ENCODE data around the gene AKAP12.

AKAP12 gene

GRCh38 chr6:151239603-151240035 is at the start of gene AKAP12:
AKAP12 (plus strand) TSS chr6:151239967; CDS start chr6:151240563, 596 bp downstream.
- DNase-seq = no peak

- DNase-seq = no peak
Measured at GRCh38 chr6:151191527-151191926, 48.2 kb upstream of the AKAP12 start.

- DNase-seq = no peak
Measured at GRCh38 chr6:151196555-151196954, 43.2 kb upstream of the AKAP12 start.

- DNase-seq = no peak
Measured at GRCh38 chr6:151197556-151197955, 42.2 kb upstream of the AKAP12 start.

- no peak for DNase-seq
Measured at GRCh38 chr6:151199991-151200390, 39.8 kb upstream of the AKAP12 start.

- DNase-seq = no peak
Measured at GRCh38 chr6:151205721-151206600, 33.8 kb upstream of the AKAP12 start.

- DNase-seq = no peak
Measured at GRCh38 chr6:151207674-151208073, 32.1 kb upstream of the AKAP12 start.

GRCh38 chr6:151209071-151209831 is 30.5 kb upstream of the AKAP12 start:
- no peak for DNase-seq

GRCh38 chr6:151211075-151211474 is 28.7 kb upstream of the AKAP12 start:
- no peak for DNase-seq

- no peak for DNase-seq
Measured at GRCh38 chr6:151213352-151213751, 26.4 kb upstream of the AKAP12 start.

- DNase-seq = no peak
Measured at GRCh38 chr6:151215999-151216398, 23.8 kb upstream of the AKAP12 start.

GRCh38 chr6:151216804-151217203 is 23.0 kb upstream of the AKAP12 start:
- DNase-seq = no peak

GRCh38 chr6:151219192-151219591 is 20.6 kb upstream of the AKAP12 start:
- DNase-seq = no peak

GRCh38 chr6:151224076-151224475 is 15.7 kb upstream of the AKAP12 start:
- DNase-seq = no peak

GRCh38 chr6:151225919-151226318 is 13.8 kb upstream of the AKAP12 start:
- no peak for DNase-seq

GRCh38 chr6:151228788-151229400 is 10.9 kb upstream of the AKAP12 start:
- no peak for DNase-seq

- DNase-seq = no peak
Measured at GRCh38 chr6:151229401-151230276, 10.1 kb upstream of the AKAP12 start.

- no peak for DNase-seq
Measured at GRCh38 chr6:151230277-151230577, 9.5 kb upstream of the AKAP12 start.

GRCh38 chr6:151232899-151233298 is 6.9 kb upstream of the AKAP12 start:
- no peak for DNase-seq

GRCh38 chr6:151233731-151234130 is 6.0 kb upstream of the AKAP12 start:
- no peak for DNase-seq

GRCh38 chr6:151236668-151237401 is 2.9 kb upstream of the AKAP12 start:
- no peak for DNase-seq
